UCSD-AML1 (cell line): ENCODE measurements around the gene PXK.
"Not testable (repeated sequence)": the region's sequence is repeated elsewhere in the genome, so short reads cannot be mapped to it uniquely, and the experiment has no call there.

Experiments
- DNase-seq: peaks from one replicate; lab custom pipeline; 2025; ENCODE audit not compliant: unreplicated experiment; lab: John Stamatoyannopoulos, UW

Gene PXK

GRCh38 chr3:58332575-58333188 lies at the start of gene PXK:
PXK (plus strand) TSS chr3:58332892; CDS start chr3:58332989, 97 bp downstream.
- peak; percentile 86 for DNase-seq

GRCh38 chr3:58285334-58285733 lies 47.4 kb upstream of the PXK start:
- DNase-seq: no peak

- DNase-seq: no peak
These were observed 45.3 kb upstream of the PXK start for GRCh38 chr3:58287354-58287753.

GRCh38 chr3:58288011-58288728 lies 44.5 kb upstream of the PXK start:
- DNase-seq: no peak

GRCh38 chr3:58288964-58289613 lies 43.6 kb upstream of the PXK start:
- DNase-seq: not testable (repeated sequence)

GRCh38 chr3:58290446-58290845 lies 42.2 kb upstream of the PXK start:
- not testable (repeated sequence) for DNase-seq

- DNase-seq: no peak
These were observed 40.9 kb upstream of the PXK start for GRCh38 chr3:58291671-58292338.

- DNase-seq: no peak
These were observed 39.8 kb upstream of the PXK start for GRCh38 chr3:58292866-58293265.

- DNase-seq: no peak
These were observed 39.2 kb upstream of the PXK start for GRCh38 chr3:58293516-58293915.

GRCh38 chr3:58296269-58296668 lies 36.4 kb upstream of the PXK start:
- no peak for DNase-seq

- DNase-seq: no peak
These were observed 35.8 kb upstream of the PXK start for GRCh38 chr3:58296843-58297242.

GRCh38 chr3:58298190-58298589 lies 34.5 kb upstream of the PXK start:
- DNase-seq: no peak

GRCh38 chr3:58299075-58299474 lies 33.6 kb upstream of the PXK start:
- DNase-seq: no peak

- DNase-seq: no peak
These were observed 32.7 kb upstream of the PXK start for GRCh38 chr3:58299839-58300516.

- DNase-seq: peak; percentile 98
These were observed 26.6 kb upstream of the PXK start, which contains the start of the genes HTD2 and RPP14 for GRCh38 chr3:58305882-58306711. HTD2 (plus strand) TSS chr3:58306520; CDS start chr3:58317614, 11,094 bp downstream. RPP14 (plus strand) TSS chr3:58306245; CDS start chr3:58310330, 4,085 bp downstream.

GRCh38 chr3:58307639-58308215 lies 25.0 kb upstream of the PXK start:
- DNase-seq: no peak

- DNase-seq: no peak
These were observed 24.0 kb upstream of the PXK start for GRCh38 chr3:58308728-58309127.

GRCh38 chr3:58317811-58318210 lies 14.9 kb upstream of the PXK start:
- DNase-seq: no peak

- DNase-seq: no peak
These were observed 10.9 kb upstream of the PXK start for GRCh38 chr3:58321791-58322190.

- no peak for DNase-seq
These were observed 9.9 kb upstream of the PXK start for GRCh38 chr3:58322793-58323192.
